ENCODE data around the gene GRIN3A. TPM values are rescaled to one million over a fixed set of nuclear protein-coding genes. Genes with fewer than 3 reads are reported as not detected.

The GRIN3A gene
- total RNA-seq, 1 experiment from 2014 or later = 0.03 TPM

DNA sequence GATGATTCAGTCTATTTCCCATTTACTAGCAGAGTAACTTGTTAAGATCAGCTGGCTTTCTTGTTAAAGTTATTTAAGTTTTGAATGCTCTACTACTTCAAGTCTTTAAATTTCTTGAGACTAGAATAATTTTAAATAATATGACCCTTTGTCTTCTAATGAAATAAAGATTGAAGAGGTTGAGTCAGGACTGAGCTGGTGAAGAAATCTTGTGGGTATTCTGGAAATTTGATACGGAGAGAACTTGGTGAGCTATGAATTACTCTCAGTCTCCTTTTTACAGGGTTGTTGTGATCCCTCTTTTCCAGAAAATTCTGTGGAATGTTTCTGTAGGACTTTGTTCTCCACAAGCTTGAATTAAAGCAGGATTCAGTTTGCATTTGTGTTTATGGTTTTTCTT is 175.5 kb downstream of the GRIN3A start:
- Histone ChIP-seq H3K4me1 (ENCODE audit: control insufficient read depth, insufficient read depth, low read length) (no peaks in the 10 kb centered on the region), H3K9me3 (ENCODE audit: control insufficient read depth, insufficient read depth, low read depth, low read length) (no peaks in the 10 kb centered on the region), H3K36me3 (ENCODE audit: control insufficient read depth, insufficient read depth, low read length) (peaks cover 17% of the 10 kb centered on the region; the same call in 1 of the 2 replicates), H3K27me3 (ENCODE audit: control insufficient read depth, insufficient read depth, low read length) (no peaks in the 10 kb centered on the region), H3K27ac (ENCODE audit: low read length) (no peak overlapping the region), H3K4me3 (ENCODE audit: low read depth in 2 of 2, low read length in 2 of 2) (no peak overlapping the region)
- intact Hi-C loops (cut with micrococcal nuclease; ENCODE audit: unreplicated experiment) (no loop called here), in situ Hi-C loops (cut with HindIII; ENCODE audit: low pct_unique_long_range_greater_than_20kb, low sequenced_read_pairs) (no loop called here)
- TF ChIP-seq CTCF (IDR thresholded peaks at IDR 0.05) (no peak), TCF7L2 (IDR thresholded peaks at IDR 0.05; ENCODE audit: low read depth, low read length) (no peak), POLR2AphosphoS5 (IDR thresholded peaks at IDR 0.05; ENCODE audit: low read depth, low read length) (no peak), REST (IDR thresholded peaks at IDR 0.05; ENCODE audit: insufficient read depth in 1 of 2, low read depth in 2 of 2, low read length in 1 of 2) (no peak), SIN3A (IDR thresholded peaks at IDR 0.05; ENCODE audit: borderline replicate concordance, insufficient read depth, low read depth, low read length) (no peak)
- DNase-seq (ENCODE audit: low read depth, low spot score) (no peak), ATAC-seq (no peak)
- CTCF ChIA-PET = no interaction called here
- no TSS peak for BruUV-seq (replicated peaks)
- POLR2A ChIA-PET = no interaction called here

DNA sequence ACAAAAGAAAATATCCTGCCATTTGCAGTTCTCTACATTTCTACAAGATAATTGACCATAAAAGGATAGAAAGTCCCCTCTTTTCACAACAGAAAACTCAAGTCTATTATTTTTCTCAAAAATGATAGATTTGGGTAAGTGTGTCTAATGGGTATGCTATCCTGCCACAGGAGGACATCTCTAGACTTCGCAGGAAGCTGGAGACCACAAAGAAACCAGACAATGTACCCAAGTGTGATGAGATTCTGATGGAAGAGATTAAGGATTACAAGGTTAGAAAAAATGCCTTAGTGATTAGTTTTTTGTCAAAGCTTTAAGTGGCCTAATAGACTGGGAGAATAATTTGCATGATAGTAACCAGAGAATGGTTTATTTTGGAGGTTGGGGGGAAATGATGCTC is 176.7 kb downstream of the GRIN3A start:
- ATAC-seq = no peak
- H3K9me3 ChIP-seq (ENCODE audit: control insufficient read depth, insufficient read depth, low read depth, low read length) = no peaks in the 10 kb centered on the region
- peaks cover 21% of the 10 kb centered on the region for H3K36me3 ChIP-seq (ENCODE audit: control insufficient read depth, insufficient read depth, low read length)
- no peak for DNase-seq (ENCODE audit: low read depth, low spot score)
- POLR2A ChIA-PET = no interaction called here
- no peaks in the 10 kb centered on the region for H3K4me1 ChIP-seq (ENCODE audit: control insufficient read depth, insufficient read depth, low read length)
- intact Hi-C loops (cut with micrococcal nuclease; ENCODE audit: unreplicated experiment) (no loop called here), in situ Hi-C loops (cut with HindIII; ENCODE audit: low pct_unique_long_range_greater_than_20kb, low sequenced_read_pairs) (no loop called here)
- H3K27ac ChIP-seq (ENCODE audit: low read length) = no peak overlapping the region
- CTCF ChIA-PET = no interaction called here
- no peaks in the 10 kb centered on the region for H3K27me3 ChIP-seq (ENCODE audit: control insufficient read depth, insufficient read depth, low read length)
- H3K4me3 ChIP-seq (ENCODE audit: low read depth in 2 of 2, low read length in 2 of 2) = no peak overlapping the region
- no TSS peak for BruUV-seq (replicated peaks)
- TF ChIP-seq REST (IDR thresholded peaks at IDR 0.05; ENCODE audit: insufficient read depth in 1 of 2, low read depth in 2 of 2, low read length in 1 of 2) = no peak
- TF ChIP-seq POLR2AphosphoS5 (IDR thresholded peaks at IDR 0.05; ENCODE audit: low read depth, low read length) = no peak
- no peak for TF ChIP-seq CTCF (IDR thresholded peaks at IDR 0.05)
- no peak for TF ChIP-seq SIN3A (IDR thresholded peaks at IDR 0.05; ENCODE audit: borderline replicate concordance, insufficient read depth, low read depth, low read length)
- TF ChIP-seq TCF7L2 (IDR thresholded peaks at IDR 0.05; ENCODE audit: low read depth, low read length) = no peak

Measured in Panc1 (cell line).